ENCODE measurements around the gene AREL1. TPM values are rescaled to one million over a fixed set of nuclear protein-coding genes. Genes with fewer than 3 reads are reported as not detected.

Gene AREL1
- total RNA-seq, 6 experiments from 2014 or later: 36.7 to 42.3 (median 40.6) TPM

- Mint-ChIP-seq H3K27me3 (ENCODE audit: insufficient read depth) (no peaks in the 10 kb centered on the region; the same call in 1 of the 2 replicates), H3K36me3 (ENCODE audit: low read depth) (peaks cover 5% of the 10 kb centered on the region; the same call in 1 of the 2 replicates), H3K27ac (no peak overlapping the region), H3K4me1 (ENCODE audit: low read depth) (no peaks in the 10 kb centered on the region), H3K9me3 (peaks cover 7% of the 10 kb centered on the region), H3K4me3 (no peak overlapping the region)
- no peak for TF ChIP-seq CTCF (IDR thresholded peaks at IDR 0.05)
- DNase-seq: no peak
Observed at GRCh38 chr14:74747237-74747636, 34.4 kb upstream of the AREL1 start.

GRCh38 chr14:74739293-74740030, 26.6 kb upstream of the AREL1 start:
- no peak for TF ChIP-seq CTCF (IDR thresholded peaks at IDR 0.05)
- H3K4me1 Mint-ChIP-seq (ENCODE audit: low read depth): no peaks in the 10 kb centered on the region
- H3K4me3 Mint-ChIP-seq: no peak overlapping the region
- H3K9me3 Mint-ChIP-seq: no peaks in the 10 kb centered on the region; the same call in 1 of the 2 replicates
- no peak overlapping the region for H3K27ac Mint-ChIP-seq
- H3K36me3 Mint-ChIP-seq (ENCODE audit: low read depth): peaks cover 34% of the 10 kb centered on the region
- H3K27me3 Mint-ChIP-seq (ENCODE audit: insufficient read depth): no peaks in the 10 kb centered on the region
- DNase-seq: no peak

- peak; percentile 8 for DNase-seq
- no peaks in the 10 kb centered on the region; the same call in 1 of the 2 replicates for H3K9me3 Mint-ChIP-seq
- peaks cover 34% of the 10 kb centered on the region for H3K36me3 Mint-ChIP-seq (ENCODE audit: low read depth)
- no peaks in the 10 kb centered on the region for H3K27me3 Mint-ChIP-seq (ENCODE audit: insufficient read depth)
- H3K4me3 Mint-ChIP-seq: no peak overlapping the region
- no peaks in the 10 kb centered on the region for H3K4me1 Mint-ChIP-seq (ENCODE audit: low read depth)
- TF ChIP-seq CTCF (IDR thresholded peaks at IDR 0.05): no peak
- no peak overlapping the region for H3K27ac Mint-ChIP-seq
Observed at GRCh38 chr14:74737753-74738325, 25.0 kb upstream of the AREL1 start.

GRCh38 chr14:74735125-74735524, 22.2 kb upstream of the AREL1 start:
- H3K4me3 Mint-ChIP-seq: no peak overlapping the region
- H3K4me1 Mint-ChIP-seq (ENCODE audit: low read depth): peaks cover 6% of the 10 kb centered on the region
- H3K36me3 Mint-ChIP-seq (ENCODE audit: low read depth): peaks cover 34% of the 10 kb centered on the region
- no peak overlapping the region for H3K27ac Mint-ChIP-seq
- DNase-seq: no peak
- H3K27me3 Mint-ChIP-seq (ENCODE audit: insufficient read depth): no peaks in the 10 kb centered on the region
- H3K9me3 Mint-ChIP-seq: no peaks in the 10 kb centered on the region; the same call in 1 of the 2 replicates
- TF ChIP-seq CTCF (IDR thresholded peaks at IDR 0.05): no peak

DNA sequence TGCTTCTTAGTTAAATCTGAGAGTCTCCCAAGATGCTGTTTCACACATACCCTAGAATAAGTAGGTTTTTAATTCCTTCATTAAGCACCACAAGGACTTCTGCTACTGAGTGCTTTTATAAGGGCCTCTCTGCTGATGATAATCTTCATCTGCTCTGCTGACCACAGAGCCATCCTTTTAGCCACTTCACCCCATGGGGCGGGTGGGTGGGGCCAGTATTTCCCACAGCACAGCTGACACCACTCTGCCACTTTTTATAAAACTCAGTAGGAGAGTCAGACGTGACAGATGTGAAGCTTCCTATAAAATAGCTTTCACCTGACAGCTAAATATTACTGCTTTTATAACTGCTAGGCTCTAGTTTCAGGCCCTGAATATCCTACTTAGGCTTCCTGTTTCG, 20.3 kb upstream of the AREL1 start:
- Mint-ChIP-seq H3K4me1 (ENCODE audit: low read depth) (peaks cover 6% of the 10 kb centered on the region), H3K4me3 (no peak overlapping the region), H3K9me3 (no peaks in the 10 kb centered on the region), H3K27me3 (ENCODE audit: insufficient read depth) (no peaks in the 10 kb centered on the region), H3K27ac (no peak overlapping the region), H3K36me3 (ENCODE audit: low read depth) (peaks cover 18% of the 10 kb centered on the region)
- DNase-seq: no peak
- no peak for TF ChIP-seq CTCF (IDR thresholded peaks at IDR 0.05)

Measured in HFFc6 (cell line).